ENCODE data around the gene NOP53. TPM values are rescaled to one million over a fixed set of nuclear protein-coding genes. Genes with fewer than 3 reads are reported as not detected.
"Not testable (repeated sequence)": the region's sequence is repeated elsewhere in the genome, so short reads cannot be mapped to it uniquely, and the experiment has no call there.

NOP53 gene
- total RNA-seq, 1 donor from 2014 or later: 380 TPM

DNA sequence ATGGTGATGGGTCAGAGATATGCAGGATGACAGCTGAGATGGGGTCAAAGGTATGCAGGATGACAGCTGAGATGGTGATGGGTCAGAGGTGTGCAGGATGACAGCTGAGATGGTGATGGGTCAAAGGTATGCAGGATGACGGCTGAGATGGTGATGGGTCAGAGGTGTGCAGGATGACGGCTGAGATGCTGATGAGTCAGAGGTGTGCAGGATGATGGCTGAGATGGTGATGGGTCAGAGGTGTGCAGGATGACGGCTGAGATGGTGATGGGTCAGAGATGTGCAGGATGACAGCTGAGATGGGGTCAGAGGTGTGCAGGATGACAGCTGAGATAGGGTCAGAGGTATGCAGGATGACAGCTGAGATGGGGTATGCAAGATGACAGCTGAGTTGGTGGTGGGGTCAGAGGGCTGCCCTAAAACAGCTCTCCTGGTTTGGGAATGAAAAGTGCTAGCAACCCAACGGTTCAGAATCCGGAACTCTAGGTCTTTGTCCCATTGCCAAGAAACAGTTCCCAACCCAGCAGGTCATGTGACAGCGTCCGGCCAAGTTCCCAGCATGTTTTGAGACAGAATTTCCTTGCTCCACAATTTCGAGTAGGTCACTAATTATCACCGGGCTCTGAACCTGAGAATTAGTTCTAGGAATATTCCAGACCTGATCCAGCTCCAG is 36.4 kb downstream of the NOP53 start:
- DNase-seq (ENCODE audit: low read depth): no peak

DNA sequence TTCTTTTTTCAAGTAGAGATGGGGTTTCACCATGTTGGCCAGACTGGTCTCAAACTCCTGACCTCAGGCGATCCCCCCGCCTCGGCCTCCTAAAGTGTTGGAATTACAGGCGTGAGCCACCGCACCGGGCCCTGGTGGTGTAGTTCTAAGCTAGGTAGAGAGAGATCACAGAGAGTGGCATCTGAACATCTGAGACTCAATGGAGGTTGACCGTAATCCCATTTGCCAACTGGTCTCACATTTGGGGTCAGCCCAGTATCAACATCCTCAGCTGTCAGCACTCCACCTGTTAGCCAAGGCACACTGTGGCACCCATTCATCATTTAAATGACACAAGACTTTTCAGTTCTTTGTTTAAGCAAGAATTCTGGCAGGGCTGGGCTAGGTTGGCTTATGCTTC is 41.2 kb downstream of the NOP53 start:
- H3K4me3 ChIP-seq (ENCODE audit: low read depth, low read length): no peak overlapping the region
- H3K36me3 ChIP-seq (ENCODE audit: control insufficient read depth, insufficient read depth, low read length): peaks cover 2% of the 10 kb centered on the region
- TF ChIP-seq, protein P1, sequence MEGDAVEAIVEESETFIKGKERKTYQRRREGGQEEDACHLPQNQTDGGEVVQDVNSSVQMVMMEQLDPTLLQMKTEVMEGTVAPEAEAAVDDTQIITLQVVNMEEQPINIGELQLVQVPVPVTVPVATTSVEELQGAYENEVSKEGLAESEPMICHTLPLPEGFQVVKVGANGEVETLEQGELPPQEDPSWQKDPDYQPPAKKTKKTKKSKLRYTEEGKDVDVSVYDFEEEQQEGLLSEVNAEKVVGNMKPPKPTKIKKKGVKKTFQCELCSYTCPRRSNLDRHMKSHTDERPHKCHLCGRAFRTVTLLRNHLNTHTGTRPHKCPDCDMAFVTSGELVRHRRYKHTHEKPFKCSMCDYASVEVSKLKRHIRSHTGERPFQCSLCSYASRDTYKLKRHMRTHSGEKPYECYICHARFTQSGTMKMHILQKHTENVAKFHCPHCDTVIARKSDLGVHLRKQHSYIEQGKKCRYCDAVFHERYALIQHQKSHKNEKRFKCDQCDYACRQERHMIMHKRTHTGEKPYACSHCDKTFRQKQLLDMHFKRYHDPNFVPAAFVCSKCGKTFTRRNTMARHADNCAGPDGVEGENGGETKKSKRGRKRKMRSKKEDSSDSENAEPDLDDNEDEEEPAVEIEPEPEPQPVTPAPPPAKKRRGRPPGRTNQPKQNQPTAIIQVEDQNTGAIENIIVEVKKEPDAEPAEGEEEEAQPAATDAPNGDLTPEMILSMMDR (IDR thresholded peaks at IDR 0.05; ENCODE audit: insufficient read depth, low read length, poor library complexity, severe bottlenecking): no peak
- no peaks in the 10 kb centered on the region for H3K27me3 ChIP-seq (ENCODE audit: control insufficient read depth, insufficient read depth, low read length)
- no peak for DNase-seq (ENCODE audit: low read depth)

More for the DNA sequence above, 36.4 kb downstream of the NOP53 start:
- Histone ChIP-seq H3K4me3 (ENCODE audit: low read depth, low read length) (no peak overlapping the region), H3K27me3 (ENCODE audit: control insufficient read depth, insufficient read depth, low read length) (no peaks in the 10 kb centered on the region), H3K36me3 (ENCODE audit: control insufficient read depth, insufficient read depth, low read length) (peaks cover 2% of the 10 kb centered on the region)
- TF ChIP-seq, protein P1 (IDR thresholded peaks at IDR 0.05; ENCODE audit: insufficient read depth, low read length, poor library complexity, severe bottlenecking): no peak

DNA sequence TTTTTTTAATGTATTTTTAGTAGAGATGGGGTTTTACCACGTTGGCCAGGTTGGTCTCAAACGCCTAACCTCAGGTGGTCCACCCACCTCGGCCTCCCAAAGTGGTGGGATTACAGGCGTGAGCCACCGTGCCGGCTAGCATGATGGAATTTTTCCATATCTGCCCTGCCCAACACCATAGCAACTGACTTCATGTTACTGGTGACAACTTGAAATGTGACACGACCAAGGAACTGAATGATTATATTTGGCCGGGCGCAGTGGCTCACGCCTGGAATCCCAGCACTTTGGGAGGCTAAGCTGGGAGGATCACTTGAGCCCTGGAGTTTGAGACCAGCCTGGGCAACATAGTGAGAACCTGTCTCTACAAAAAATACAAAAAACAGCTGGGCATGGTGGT is 42.0 kb downstream of the NOP53 start:
- H3K27me3 ChIP-seq (ENCODE audit: control insufficient read depth, insufficient read depth, low read length); DNase-seq (ENCODE audit: low read depth); H3K4me3 ChIP-seq (ENCODE audit: low read depth, low read length); H3K36me3 ChIP-seq (ENCODE audit: control insufficient read depth, insufficient read depth, low read length): not testable (repeated sequence)

DNA sequence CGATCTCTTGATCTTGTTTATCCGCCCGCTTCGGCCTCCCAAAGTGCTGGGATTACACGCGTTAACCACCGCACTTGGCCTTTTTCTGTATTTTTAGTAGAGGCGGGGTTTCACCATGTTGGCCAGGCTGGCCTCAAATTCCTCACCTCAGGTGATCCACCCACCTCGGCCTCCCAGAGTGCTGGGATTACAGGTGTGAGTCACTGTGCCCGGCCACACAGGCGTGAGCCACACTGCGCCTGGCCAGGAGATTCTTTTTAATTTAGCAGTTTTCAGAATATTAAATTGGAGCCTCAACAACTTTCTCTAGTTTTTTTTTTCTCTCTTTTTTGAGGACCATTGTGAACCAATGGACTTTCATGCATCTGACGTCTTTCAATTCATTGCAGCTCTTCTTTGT is 44.5 kb downstream of the NOP53 start:
- DNase-seq (ENCODE audit: low read depth); H3K4me3 ChIP-seq (ENCODE audit: low read depth, low read length); H3K36me3 ChIP-seq (ENCODE audit: control insufficient read depth, insufficient read depth, low read length); H3K27me3 ChIP-seq (ENCODE audit: control insufficient read depth, insufficient read depth, low read length): not testable (repeated sequence)

DNA sequence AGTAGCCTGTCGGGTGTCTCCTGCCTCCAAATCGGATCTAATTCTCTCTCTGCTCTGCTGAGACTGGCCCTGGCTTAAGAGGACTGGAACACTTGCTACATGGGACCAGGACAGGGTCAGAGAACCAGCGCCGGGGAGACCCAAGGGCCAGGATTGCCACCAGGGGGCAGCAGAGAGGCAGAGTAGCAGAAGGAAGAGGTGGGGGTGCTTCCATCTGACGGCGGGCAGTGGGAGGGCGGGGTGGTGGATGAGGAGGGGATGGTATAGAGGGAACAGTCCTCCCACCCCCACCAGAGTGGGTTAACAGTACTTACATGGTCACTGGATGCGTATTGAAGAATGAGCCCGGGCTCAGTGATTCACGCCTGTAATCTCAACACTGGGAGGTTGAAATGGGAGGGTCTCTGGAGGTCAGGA is 45.1 kb downstream of the NOP53 start:
- Histone ChIP-seq H3K36me3 (ENCODE audit: control insufficient read depth, insufficient read depth, low read length) (no peaks in the 10 kb centered on the region), H3K4me3 (ENCODE audit: low read depth, low read length) (no peak overlapping the region), H3K27me3 (ENCODE audit: control insufficient read depth, insufficient read depth, low read length) (no peaks in the 10 kb centered on the region)
- TF ChIP-seq, protein P1 (IDR thresholded peaks at IDR 0.05; ENCODE audit: insufficient read depth, low read length, poor library complexity, severe bottlenecking): peak; percentile 93
- no peak for DNase-seq (ENCODE audit: low read depth)

DNA sequence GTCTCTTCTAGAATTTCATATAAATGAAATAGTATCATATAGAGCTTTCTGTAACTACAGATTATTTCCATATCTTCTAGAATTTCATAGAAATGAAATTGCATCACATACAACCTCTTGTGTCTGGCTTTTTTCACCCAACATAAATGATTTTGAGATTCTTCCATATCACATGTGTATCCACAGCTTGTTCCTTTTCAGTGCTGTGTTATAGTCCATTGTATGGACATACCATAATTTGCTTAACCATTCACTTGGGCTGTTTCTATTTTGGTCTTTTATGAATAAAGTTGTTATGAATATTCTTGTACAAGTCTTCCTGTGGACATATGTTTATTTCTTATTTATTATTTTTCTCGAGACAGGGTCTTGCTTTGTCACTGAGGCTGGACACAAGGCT is 47.3 kb downstream of the NOP53 start:
- no peaks in the 10 kb centered on the region for H3K36me3 ChIP-seq (ENCODE audit: control insufficient read depth, insufficient read depth, low read length)
- H3K27me3 ChIP-seq (ENCODE audit: control insufficient read depth, insufficient read depth, low read length): no peaks in the 10 kb centered on the region
- DNase-seq (ENCODE audit: low read depth): no peak
- H3K4me3 ChIP-seq (ENCODE audit: low read depth, low read length): no peak overlapping the region
- TF ChIP-seq, protein P1 (IDR thresholded peaks at IDR 0.05; ENCODE audit: insufficient read depth, low read length, poor library complexity, severe bottlenecking): no peak

DNA sequence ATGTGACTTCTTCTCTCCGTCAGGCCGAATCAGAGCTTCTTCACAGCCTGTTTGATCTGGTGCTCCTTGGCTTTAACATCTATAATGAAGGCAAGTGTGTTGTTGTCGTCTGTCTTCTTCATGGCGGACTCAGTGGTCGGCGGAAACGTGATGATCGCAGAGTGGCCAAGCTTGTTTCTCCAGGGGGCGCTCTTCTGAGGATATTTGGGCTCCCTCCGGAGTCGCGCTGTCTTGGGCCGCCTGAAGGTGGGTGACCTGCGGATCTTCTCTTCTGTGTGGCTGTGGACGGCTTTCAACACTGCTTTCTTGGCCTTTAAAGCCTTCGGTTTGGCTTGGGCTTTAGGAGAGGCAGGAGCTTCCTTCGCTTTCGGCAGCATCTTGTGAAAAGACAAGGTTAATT is 49.2 kb downstream of the NOP53 start:
- TF ChIP-seq, protein P1 (IDR thresholded peaks at IDR 0.05; ENCODE audit: insufficient read depth, low read length, poor library complexity, severe bottlenecking): no peak
- DNase-seq (ENCODE audit: low read depth): no peak
- H3K27me3 ChIP-seq (ENCODE audit: control insufficient read depth, insufficient read depth, low read length): no peaks in the 10 kb centered on the region
- H3K4me3 ChIP-seq (ENCODE audit: low read depth, low read length): no peak overlapping the region
- no peaks in the 10 kb centered on the region for H3K36me3 ChIP-seq (ENCODE audit: control insufficient read depth, insufficient read depth, low read length)
